NAMALWA (cell line): ENCODE results near the gene SKAP1.
A peak's percentile ranks its signal among the peaks of the same experiment; 100 is the strongest.
"Not testable (repeated sequence)": the region's sequence is repeated elsewhere in the genome, so short reads cannot be mapped to it uniquely, and the experiment has no call there.

Experiments used
- DNase-seq: peaks from one replicate; pipeline ENCODE4 v3.0.0-alpha.2; 2015; ENCODE audit warnings: low spot score

The SKAP1 gene

GRCh38 chr17:48282303-48282702 is 147.7 kb downstream of the SKAP1 start:
- DNase-seq: no peak

- DNase-seq: no peak
Observed at GRCh38 chr17:48278760-48279491, 151.1 kb downstream of the SKAP1 start.

GRCh38 chr17:48276776-48277175 is 153.2 kb downstream of the SKAP1 start:
- DNase-seq: no peak

GRCh38 chr17:48270899-48271298 is 159.1 kb downstream of the SKAP1 start:
- DNase-seq: no peak

- DNase-seq: no peak
Observed at GRCh38 chr17:48269209-48269608, 160.8 kb downstream of the SKAP1 start.

- no peak for DNase-seq
Observed at GRCh38 chr17:48263731-48264035, 166.3 kb downstream of the SKAP1 start.

- peak; percentile 56 for DNase-seq
Observed at GRCh38 chr17:48262982-48263730, 166.9 kb downstream of the SKAP1 start.

- peak; percentile 68 for DNase-seq
Observed at GRCh38 chr17:48261297-48261880, 168.6 kb downstream of the SKAP1 start.

- DNase-seq: peak; percentile 54
Observed at GRCh38 chr17:48259694-48260291, 170.2 kb downstream of the SKAP1 start.

- DNase-seq: no peak
Observed at GRCh38 chr17:48258331-48258730, 171.7 kb downstream of the SKAP1 start.

- DNase-seq: no peak
Observed at GRCh38 chr17:48255759-48256158, 174.3 kb downstream of the SKAP1 start.

- peak; percentile 26 for DNase-seq
Observed at GRCh38 chr17:48254896-48255295, 175.1 kb downstream of the SKAP1 start.

- DNase-seq: no peak
Observed at GRCh38 chr17:48253975-48254374, 176.0 kb downstream of the SKAP1 start.

GRCh38 chr17:48251950-48252349 is 178.1 kb downstream of the SKAP1 start:
- no peak for DNase-seq

GRCh38 chr17:48250949-48251348 is 179.1 kb downstream of the SKAP1 start:
- no peak for DNase-seq

- DNase-seq: not testable (repeated sequence)
Observed at GRCh38 chr17:48250059-48250458, 180.0 kb downstream of the SKAP1 start.

- no peak for DNase-seq
Observed at GRCh38 chr17:48247603-48248002, 182.4 kb downstream of the SKAP1 start.

GRCh38 chr17:48247038-48247437 is 183.0 kb downstream of the SKAP1 start:
- DNase-seq: no peak

- DNase-seq: no peak
Observed at GRCh38 chr17:48246612-48247011, 183.4 kb downstream of the SKAP1 start.

- not testable (repeated sequence) for DNase-seq
Observed at GRCh38 chr17:48245465-48246033, 184.5 kb downstream of the SKAP1 start.

GRCh38 chr17:48244814-48245213 is 185.2 kb downstream of the SKAP1 start:
- no peak for DNase-seq

GRCh38 chr17:48244121-48244711 is 185.8 kb downstream of the SKAP1 start:
- peak; percentile 26 for DNase-seq
